Activated CD4-positive, alpha-beta T cell treated with anti-CD3 and anti-CD28 coated beads, Interleukin-2, Interleukin-6, amounts not matched to agents 100 ng/mL and 50 ng/mL, durations not matched to agents 16 hours and 8 hours (primary cell): ENCODE results near the gene OTUD5.

Experiments
- DNase-seq: peaks from one replicate; pipeline ENCODE4 v3.0.0-alpha.2; 2020

OTUD5 gene

DNA sequence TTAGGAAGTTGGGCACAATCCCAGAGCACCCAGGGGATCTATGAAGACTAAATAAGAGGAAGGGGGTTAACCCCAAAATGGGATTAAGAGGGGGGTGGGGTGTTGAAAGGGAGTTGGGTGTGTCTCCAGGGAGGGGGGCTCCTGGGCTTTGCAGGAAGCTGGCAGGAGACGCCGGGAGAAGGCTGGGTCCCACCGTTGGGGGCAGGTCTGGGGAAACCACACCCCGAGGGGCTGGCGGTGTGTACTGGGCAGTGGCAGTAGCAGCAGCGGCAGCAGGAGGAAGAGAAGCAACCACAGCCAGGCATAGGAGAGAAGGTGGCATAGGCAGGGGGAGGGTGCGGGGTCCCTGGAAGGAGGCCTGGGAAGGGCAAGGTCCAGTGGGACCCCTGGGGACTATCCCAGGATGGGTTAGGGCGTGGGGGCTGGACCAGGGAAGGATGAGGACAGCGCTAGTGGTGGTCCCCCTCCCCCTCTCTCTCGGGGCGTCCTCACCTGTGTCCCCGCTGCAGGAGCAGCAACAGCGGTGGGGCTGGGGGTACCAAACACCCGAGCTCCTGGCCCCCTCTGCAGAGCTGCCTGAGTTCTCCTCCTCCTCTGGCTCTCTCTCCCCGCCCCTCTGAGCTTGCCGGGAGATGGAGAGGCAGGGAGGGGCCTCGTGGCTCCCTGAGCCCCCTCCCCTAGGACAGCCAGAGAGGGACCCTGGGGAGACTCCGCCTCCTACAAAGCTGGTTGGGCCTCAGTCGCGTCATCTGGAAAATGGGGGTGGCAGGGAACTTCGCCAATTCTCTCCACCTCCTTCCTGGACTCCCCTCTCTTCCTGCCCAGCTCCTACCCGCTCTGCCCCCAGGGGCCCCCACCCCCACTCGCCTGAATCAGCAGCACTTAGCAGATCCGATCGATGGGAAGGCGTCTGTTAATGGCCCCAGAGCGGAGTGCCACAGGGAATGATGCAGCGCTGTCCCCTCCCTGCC, 14.1 kb upstream of the OTUD5 start, which contains the start of gene KCND1:
TSS of gene KCND1 (minus strand) at position 596 of the 971 bp plus-strand sequence. CDS start 1,573 bp downstream, outside the sequence.
- no peak for DNase-seq

DNA sequence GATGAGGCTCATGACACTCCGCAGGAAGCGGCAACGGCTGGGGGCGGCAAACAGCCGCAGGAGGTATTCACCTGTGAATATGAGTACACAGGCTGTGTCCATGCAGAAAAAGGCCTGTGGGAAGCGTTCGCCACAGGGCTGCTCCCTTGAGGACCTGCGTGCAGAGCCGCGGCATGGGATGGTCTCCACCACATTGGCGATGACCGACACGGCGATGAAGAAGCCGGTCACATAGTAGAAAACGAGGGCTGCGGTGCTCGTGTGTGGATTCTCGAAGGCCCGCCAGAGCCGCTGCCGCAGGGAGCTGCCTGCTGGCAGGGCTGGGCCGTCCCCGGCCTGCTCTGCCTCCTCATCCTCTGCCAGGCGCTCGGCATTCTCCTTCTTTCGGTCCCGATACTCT, 12.1 kb upstream of the OTUD5 start:
- DNase-seq, result no peak

GRCh38 chrX:48968377-48968776, 11.0 kb upstream of the OTUD5 start:
- DNase-seq, result no peak

DNA sequence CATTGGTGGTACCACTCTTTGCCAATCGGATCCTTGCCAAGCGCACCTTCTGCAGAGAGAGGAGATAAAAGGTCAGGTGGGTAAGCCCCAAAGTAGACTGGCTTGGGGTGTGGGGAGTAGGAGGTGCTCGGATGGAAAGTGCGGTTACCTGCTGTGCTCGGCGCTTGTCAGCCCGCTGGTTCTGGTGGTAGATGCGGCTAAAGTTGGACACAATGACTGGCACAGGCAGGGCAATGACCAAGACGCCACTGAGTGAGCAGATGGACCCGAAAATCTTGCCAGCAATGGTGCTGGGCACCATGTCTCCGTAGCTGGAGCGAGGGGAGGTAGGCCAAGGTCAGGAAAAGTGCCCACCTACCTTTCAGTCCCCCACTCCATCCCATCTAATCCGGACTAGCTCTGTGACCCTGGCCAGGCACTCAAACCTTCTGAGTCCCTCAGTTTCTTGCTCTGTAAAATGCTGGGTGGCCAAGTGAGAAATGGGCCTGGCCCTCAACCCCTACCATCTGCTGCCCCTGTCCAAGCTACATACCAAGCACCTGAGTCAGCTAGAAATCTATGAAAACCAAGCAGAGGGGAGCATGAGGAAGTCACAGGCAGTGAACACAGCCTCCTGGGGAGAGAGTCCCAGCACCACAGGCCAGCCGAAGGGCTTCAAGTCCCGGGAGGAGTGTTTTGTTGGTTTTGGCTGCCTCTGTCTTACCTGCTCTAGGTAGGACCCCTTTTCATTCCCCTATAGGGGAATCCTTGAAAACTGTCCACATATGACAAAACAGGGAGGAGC, 9.6 kb upstream of the OTUD5 start:
- DNase-seq, result no peak

DNA sequence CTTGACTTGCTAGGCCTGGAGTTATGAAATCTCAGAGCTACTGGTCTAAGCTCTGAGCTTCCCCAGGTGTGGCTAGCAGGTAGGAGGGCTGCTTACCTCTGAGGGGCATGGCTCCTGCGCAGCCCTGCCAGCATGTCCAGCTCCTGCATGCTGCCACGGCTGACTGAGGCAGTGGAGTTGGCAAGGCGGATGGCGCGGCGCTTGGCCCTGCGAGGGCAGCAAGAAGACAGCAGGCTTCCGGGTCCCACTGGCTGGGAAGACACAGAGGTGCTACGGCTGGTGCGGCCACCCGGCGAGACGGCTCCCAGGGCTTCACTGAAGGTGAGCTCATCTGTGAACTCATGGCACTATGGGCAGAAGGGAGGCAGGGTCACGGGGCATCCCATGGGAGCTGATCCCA, 8.6 kb upstream of the OTUD5 start:
- no peak for DNase-seq

- no peak for DNase-seq
Measured at GRCh38 chrX:48961585-48962091, 4.2 kb upstream of the OTUD5 start.

- DNase-seq, result no peak
Measured at GRCh38 chrX:48960291-48960690, 2.9 kb upstream of the OTUD5 start.

GRCh38 chrX:48958635-48959094, 1.3 kb upstream of the OTUD5 start:
- no peak for DNase-seq

DNA sequence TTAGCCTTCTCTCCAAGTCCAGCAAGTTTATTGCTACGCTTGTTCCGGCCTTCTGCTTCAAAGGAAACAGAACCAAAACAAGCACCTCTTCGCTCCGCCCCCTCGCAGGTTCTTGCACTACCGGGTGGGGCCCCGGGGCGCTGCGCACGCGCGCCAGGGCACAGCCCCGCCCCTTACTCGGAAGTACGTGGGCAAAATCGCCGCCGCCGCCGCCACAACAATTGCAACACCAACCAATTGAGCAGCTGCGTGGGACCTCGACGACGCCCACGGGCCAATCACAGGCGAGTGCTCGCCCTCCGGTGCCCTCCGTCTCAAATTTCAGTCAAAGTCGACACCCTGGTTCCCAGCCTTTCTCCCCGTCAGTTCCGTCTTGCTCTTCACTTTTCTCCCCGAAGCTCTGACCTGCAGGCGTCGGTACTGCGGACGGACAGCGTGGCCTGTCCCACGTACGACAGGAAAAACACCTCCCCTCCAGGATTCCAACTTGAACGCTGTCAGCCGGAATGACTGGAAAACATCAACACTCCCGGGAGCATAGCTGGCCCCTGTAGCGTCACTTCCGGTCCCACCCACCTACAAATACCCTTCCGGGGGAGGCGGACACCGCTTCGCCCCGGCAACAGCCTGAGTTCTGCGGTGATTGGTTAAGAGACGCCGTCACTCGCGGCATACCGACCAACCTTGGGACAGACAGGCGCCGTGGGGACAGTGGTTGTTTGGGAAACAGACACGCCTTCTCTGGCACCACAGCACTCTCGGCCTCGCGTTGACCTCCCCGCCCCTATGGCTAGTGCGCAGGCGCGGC, 624 bp upstream of the OTUD5 start:
- peak; percentile 95 for DNase-seq

DNA sequence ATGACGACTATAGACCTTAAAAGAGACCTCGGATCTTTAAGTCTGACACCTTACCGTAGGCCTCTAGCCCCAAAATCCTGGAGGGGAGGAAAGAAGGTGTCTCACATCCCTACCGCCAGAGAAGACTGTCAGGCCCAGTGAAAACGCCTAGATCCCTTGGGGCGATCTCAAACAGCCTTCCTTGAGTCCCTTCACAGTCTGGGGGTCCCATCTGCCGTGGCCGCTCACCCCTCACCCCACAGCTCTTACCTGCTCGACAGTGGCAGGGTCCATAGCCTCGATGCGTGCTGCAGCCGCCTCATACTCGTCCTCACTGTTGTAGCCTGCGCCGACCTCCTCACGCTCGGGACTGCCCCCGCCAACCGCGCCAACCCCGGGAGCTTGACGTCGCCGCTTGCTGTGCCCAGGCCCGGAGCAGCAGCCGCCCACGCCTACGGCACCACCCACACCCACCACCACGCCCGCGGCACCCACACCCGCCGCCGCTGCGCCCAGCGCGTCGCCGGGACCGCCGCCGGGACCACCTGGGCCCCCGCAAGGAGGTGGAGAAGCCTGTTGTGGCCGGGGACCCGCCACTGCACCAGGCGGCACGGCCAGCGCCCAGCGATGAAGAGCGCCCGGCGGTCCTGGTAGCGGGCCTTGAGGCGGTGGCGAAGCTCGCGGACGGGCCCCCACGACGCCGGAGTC, 536 bp downstream of the OTUD5 start:
- DNase-seq, result peak; percentile 39

DNA sequence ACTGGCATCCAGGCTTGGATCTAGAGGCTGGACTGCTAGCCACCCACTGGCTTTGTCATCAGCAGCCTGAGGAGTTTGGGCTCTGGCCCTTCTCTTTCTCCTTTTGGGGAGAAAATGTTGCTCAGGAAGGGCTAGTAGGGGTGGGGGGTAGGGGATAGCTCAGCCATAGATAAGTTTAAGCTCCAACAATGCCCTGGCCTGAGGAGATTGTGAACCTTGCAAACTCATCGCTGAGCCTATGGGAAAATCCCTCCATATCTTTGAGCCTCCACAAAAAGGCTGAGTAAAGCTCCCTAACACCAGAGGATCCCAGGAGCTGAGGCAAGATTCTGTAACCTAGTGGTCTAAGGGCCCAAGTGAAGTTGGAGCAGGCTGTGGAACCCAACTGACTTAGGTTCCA, 8.8 kb downstream of the OTUD5 start:
- DNase-seq, result no peak

DNA sequence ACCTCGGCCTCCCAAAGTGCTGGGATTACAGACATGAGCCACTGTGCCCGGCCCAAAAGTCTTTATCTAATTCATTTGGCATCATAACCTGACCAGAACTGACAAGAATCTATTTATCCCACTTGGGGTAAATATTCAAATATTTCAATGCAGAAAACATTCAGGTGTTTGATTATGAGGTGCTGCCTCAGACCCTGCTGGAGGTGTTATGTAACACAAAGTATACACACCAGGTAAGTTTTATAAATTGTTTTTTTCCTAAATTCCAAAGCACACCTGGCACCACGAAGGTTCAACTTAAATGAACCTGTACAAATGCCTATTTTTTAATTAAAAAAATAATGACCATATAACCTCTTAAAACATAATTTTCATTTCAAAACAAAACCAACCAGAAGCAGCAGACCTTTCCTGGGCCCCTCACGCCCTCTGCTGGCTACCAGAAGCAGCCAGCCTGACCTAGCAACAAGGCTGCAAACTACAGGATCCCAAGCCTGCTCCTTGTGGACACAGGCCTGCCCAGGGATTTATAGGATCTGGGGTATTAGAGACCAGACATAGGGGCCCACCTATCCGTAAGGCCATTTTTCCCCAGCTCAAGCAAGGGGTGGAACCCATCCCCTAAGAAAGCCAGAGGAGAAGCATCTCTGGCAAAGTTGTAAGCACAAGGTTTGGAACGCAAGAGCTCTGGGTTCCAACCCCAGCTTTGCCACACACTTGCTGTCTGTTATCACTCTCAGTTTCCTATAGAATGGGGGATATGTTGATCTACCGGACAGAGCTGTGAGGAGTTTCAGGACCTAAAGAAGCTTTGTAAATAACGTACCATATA, 11.7 kb downstream of the OTUD5 start:
- DNase-seq, result peak; percentile 70

- peak; percentile 50 for DNase-seq
Measured at GRCh38 chrX:48942895-48943294, 14.5 kb downstream of the OTUD5 start.

DNA sequence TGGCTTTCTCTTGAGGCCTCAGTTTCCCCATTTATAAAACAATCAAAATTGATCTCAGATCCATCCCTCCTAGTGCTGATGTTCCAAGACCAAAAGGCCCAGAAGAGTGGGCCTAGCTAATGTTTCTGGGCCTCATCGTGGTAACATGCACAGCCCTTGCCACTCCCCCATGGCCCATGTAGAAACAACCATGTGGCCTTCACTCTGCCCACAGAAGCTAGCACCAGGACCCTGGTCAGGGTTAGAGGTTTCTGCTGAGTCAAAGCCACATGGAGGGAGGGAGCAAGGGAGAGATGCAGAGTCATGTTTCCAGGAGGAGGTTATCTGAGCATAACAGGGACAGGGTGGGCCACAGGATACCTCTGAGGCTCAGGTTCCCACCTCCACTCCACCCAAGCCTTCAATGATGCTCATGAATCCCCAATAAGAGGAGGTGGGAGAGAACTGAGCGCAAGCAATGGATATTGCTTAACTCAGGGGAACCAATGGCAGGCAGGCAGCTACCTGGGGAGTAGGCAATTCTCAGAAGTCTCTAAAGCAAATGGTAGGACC, 16.9 kb downstream of the OTUD5 start:
- peak; percentile 61 for DNase-seq

GRCh38 chrX:48939524-48940228, 17.7 kb downstream of the OTUD5 start:
- peak; percentile 35 for DNase-seq

GRCh38 chrX:48938721-48939425, 18.5 kb downstream of the OTUD5 start:
- peak; percentile 89 for DNase-seq

DNA sequence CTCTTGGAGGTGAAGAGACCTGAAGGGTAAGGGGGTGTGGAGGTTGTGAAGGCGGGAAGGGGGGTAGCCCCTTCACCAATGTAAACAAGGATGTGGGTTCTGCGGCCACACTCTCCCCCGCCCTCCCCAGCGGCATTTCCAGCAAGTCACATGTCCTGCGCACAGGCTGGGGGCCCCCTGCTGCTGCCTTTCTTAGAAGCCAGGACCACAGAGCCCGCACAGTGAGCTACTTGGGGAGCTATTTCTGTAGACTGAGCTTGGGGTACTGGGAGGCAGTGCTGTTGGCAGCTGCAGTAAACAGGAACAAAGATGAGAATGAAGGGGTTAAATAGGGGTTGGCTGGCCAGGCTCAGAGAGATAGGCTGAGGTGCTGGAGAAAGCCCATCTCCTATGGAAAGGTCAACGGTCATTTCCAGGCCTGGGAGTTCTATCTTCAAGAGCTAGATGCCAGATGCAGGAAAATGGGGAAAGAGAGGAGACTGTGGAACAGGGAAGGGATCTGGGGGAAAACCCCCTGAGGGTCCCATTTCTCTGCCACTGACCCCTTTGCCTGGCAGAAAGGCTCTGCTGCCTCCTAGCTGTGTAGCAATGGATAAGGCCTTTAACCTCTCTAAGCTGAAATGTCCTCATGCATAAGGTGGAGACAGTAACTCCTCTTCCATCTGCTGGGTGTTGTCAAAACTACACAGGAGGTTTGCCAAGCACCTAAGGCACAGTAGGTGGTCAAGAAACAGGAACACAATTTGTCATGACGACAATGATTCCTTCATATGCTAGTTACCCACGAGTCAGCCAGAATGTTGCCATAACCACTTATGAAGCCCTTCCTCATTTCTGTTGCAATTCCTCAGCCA, 20.1 kb downstream of the OTUD5 start:
- DNase-seq, result peak; percentile 94

DNA sequence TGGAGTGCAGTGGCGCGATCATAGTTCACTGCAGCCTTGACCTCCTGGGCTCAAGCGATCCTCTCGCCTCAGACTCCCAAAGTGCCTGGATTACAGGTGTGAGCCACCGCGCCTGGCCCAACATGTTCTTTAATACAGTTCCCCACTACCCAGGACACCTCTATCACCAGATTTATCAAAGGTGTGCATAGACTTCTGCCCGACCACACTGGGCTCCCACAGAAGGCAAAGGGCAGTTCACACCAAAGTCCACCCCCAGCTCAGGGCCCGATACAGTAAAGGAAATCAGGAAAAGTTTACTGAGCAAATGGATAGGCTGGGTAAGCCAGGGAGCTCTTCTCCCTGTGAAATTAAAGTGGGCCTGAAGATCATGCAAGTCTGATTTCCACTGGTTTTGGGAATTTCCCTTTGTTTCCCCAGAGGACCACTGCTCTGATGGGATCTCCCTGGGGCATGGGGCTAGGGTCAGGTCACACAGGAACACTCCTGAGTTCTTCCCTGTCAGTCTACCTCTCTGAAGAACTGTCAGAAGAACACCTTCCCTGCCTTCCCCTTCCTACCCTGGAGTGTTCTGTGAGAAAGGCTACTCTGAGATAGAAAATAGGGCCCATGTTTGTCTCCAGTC, 20.9 kb downstream of the OTUD5 start:
- no peak for DNase-seq
